IMR-90 (cell line): ENCODE data around the gene ELOVL5. TPM values are rescaled to one million over a fixed set of nuclear protein-coding genes. Genes with fewer than 3 reads are reported as not detected.

Source experiments
- ATAC-seq: fragments of 200-7000 bp; cut with Tn5 transposase; 2 replicates; pipeline ENCODE4 v1.9.1; 2020; ENCODE audit warnings: low read depth, mild to moderate bottlenecking, moderate library complexity
- BruUV-seq: library from RNA; stranded (reverse); fragments of 400-500 nt; replicated peaks from 2 replicates; lab custom pipeline; 2021; lab: Mats Ljungman, UMichigan
- CTCF ChIA-PET: fragments of 300-600 bp; formaldehyde crosslinking; extraction: SDS; loops from one replicate; lab custom pipeline; 2021; ENCODE audit warnings: antibody characterized with exemption; lab: Yijun Ruan, JAX
- POLR2A ChIA-PET: fragments of 300-600 bp; sonication (Branson Sonifier 250); formaldehyde crosslinking; loops from one replicate; lab custom pipeline; 2022; ENCODE audit warnings: antibody characterized with exemption; ENCODE audit not compliant: unreplicated experiment; lab: Charles Lee
- DNase-seq: peaks from one replicate; pipeline ENCODE4 v3.0.0; 2013
- H2AFZ ChIP-seq: replicated peaks from 2 replicates; pipeline ENCODE3; 2013; ENCODE audit warnings: low read length, mild to moderate bottlenecking; ENCODE audit not compliant: poor library complexity
- H2AK5ac ChIP-seq: 2 replicates; pipeline ENCODE4 v1.6.1; 2013; ENCODE audit warnings: low read depth, low read length, inconsistent platforms
- H2AK9ac ChIP-seq: replicated peaks from 2 replicates; pipeline ENCODE3; 2013; ENCODE audit warnings: mild to moderate bottlenecking, low read depth, low read length, moderate library complexity; ENCODE audit not compliant: poor library complexity
- H2BK120ac ChIP-seq: 2 replicates; pipeline ENCODE4 v1.6.1; 2013; ENCODE audit warnings: low read depth, low read length, inconsistent platforms
- H2BK15ac ChIP-seq: 3 replicates; pipeline ENCODE4 v1.6.1; 2013; ENCODE audit warnings: low read depth, low read length, inconsistent platforms
- H2BK20ac ChIP-seq: 2 replicates; pipeline ENCODE4 v1.6.1; 2013; ENCODE audit warnings: low read depth, mild to moderate bottlenecking, inconsistent platforms, low read length, moderate library complexity
- H2BK5ac ChIP-seq: 2 replicates; pipeline ENCODE4 v1.6.1; 2013; ENCODE audit warnings: mild to moderate bottlenecking, low read depth, low read length, inconsistent platforms; ENCODE audit not compliant: poor library complexity, severe bottlenecking
- H3K14ac ChIP-seq: replicated peaks from 2 replicates; pipeline ENCODE4 v1.6.1; 2013; ENCODE audit warnings: low read depth, low read length, inconsistent platforms
- H3K18ac ChIP-seq: 2 replicates; pipeline ENCODE4 v1.6.1; 2013; ENCODE audit warnings: low read depth, low read length, control low read depth
- H3K23ac ChIP-seq: 2 replicates; pipeline ENCODE4 v1.6.1; 2013; ENCODE audit warnings: low read depth, low read length, inconsistent platforms
- H3K27ac ChIP-seq: 2 replicates; pipeline ENCODE4 v1.5.1; 2013; ENCODE audit warnings: mild to moderate bottlenecking, control low read depth, low read length; ENCODE audit not compliant: insufficient read depth
- H3K27me3 ChIP-seq: 2 replicates; pipeline ENCODE4 v1.6.1; 2013; ENCODE audit warnings: low read length; ENCODE audit not compliant: control insufficient read depth, insufficient read depth
- H3K36me3 ChIP-seq: 2 replicates; pipeline ENCODE4 v1.6.1; 2013; ENCODE audit warnings: low read length, mixed read lengths; ENCODE audit not compliant: control insufficient read depth, insufficient read depth
- H3K4ac ChIP-seq: 2 replicates; pipeline ENCODE4 v1.6.1; 2013; ENCODE audit warnings: low read depth, low read length, inconsistent platforms
- H3K4me1 ChIP-seq: 2 replicates; pipeline ENCODE4 v1.6.1; 2013; ENCODE audit warnings: low read length, mixed read lengths; ENCODE audit not compliant: control insufficient read depth, insufficient read depth
- H3K4me2 ChIP-seq: 2 replicates; pipeline ENCODE4 v1.6.1; 2013; ENCODE audit warnings: low read depth, mild to moderate bottlenecking, control low read depth, low read length, moderate library complexity
- H3K4me3 ChIP-seq: 2 replicates; pipeline ENCODE4 v1.5.1; 2013; ENCODE audit warnings: low read depth, mild to moderate bottlenecking, control low read depth, low read length, moderate library complexity; ENCODE audit not compliant: insufficient read depth
- H3K56ac ChIP-seq: 2 replicates; pipeline ENCODE4 v1.6.1; 2013; ENCODE audit warnings: low read length, inconsistent platforms; ENCODE audit not compliant: insufficient read depth; ENCODE audit errors: extremely low read depth
- H3K79me1 ChIP-seq, 2 experiments: 2 replicates each; pipeline ENCODE4 v1.6.1; 2013; ENCODE audit warnings: low read length in 2 of 2, inconsistent platforms in 1 of 2, low read depth in 1 of 2
- H3K9ac ChIP-seq: 2 replicates; pipeline ENCODE4 v1.6.1; 2013; ENCODE audit warnings: low read depth, low read length, control low read depth
- H3K9me1 ChIP-seq: 2 replicates; pipeline ENCODE4 v1.6.1; 2013; ENCODE audit warnings: low read length, inconsistent platforms; ENCODE audit not compliant: insufficient read depth
- H3K9me3 ChIP-seq: 2 replicates; pipeline ENCODE4 v1.6.1; 2013; ENCODE audit warnings: low read length; ENCODE audit not compliant: control insufficient read depth, insufficient read depth
- H4K20me1 ChIP-seq: 2 replicates; pipeline ENCODE4 v1.6.1; 2013; ENCODE audit warnings: low read length, inconsistent platforms; ENCODE audit not compliant: insufficient read depth
- H4K5ac ChIP-seq: 2 replicates; pipeline ENCODE4 v1.6.1; 2013; ENCODE audit warnings: mild to moderate bottlenecking, low read depth, low read length, control low read depth
- H4K8ac ChIP-seq, 2 experiments: 2 replicates each; pipeline ENCODE4 v1.6.1; 2013; ENCODE audit warnings: low read depth in 2 of 2, low read length in 2 of 2, control low read depth in 1 of 2, inconsistent platforms in 1 of 2
- H4K91ac ChIP-seq: 2 replicates; pipeline ENCODE4 v1.6.1; 2013; ENCODE audit warnings: low read depth, low read length, inconsistent platforms; ENCODE audit not compliant: insufficient read depth
- BHLHE40 ChIP-seq: fragments of 150-350 bp; IDR thresholded peaks from 2 replicates; pipeline ENCODE4 v1.6.1; 2016; ENCODE audit warnings: mild to moderate bottlenecking, low read depth, low read length
- CEBPB ChIP-seq: IDR thresholded peaks from 2 replicates; pipeline ENCODE4 v1.6.1; 2012; ENCODE audit warnings: low read depth, low read length, improper control_type of control experiment
- CHD1 ChIP-seq: IDR thresholded peaks from 2 replicates; pipeline ENCODE4 v1.6.1; 2012; ENCODE audit warnings: low read depth, low read length, improper control_type of control experiment
- CTCF ChIP-seq: conservative IDR thresholded peaks from 2 replicates; pipeline ENCODE4 v1.5.1; 2012; ENCODE audit warnings: mild to moderate bottlenecking, low read depth, low read length, improper control_type of control experiment
- ELK1 ChIP-seq: fragments of 150-350 bp; IDR thresholded peaks from 2 replicates; pipeline ENCODE4 v1.6.1; 2016; ENCODE audit warnings: low read depth, mild to moderate bottlenecking, low read length, moderate library complexity, borderline replicate concordance
- FOS ChIP-seq: fragments of 150-350 bp; IDR thresholded peaks from 2 replicates; pipeline ENCODE4 v1.6.1; 2016; ENCODE audit warnings: low read depth, low read length
- MAFK ChIP-seq: IDR thresholded peaks from 2 replicates; pipeline ENCODE4 v1.6.1; 2012; ENCODE audit warnings: low read depth, low read length, improper control_type of control experiment
- MAZ ChIP-seq: IDR thresholded peaks from 2 replicates; pipeline ENCODE4 v1.6.1; 2012; ENCODE audit warnings: low read depth, mild to moderate bottlenecking, low read length, improper control_type of control experiment, moderate library complexity, borderline replicate concordance
- MXI1 ChIP-seq: IDR thresholded peaks from 2 replicates; pipeline ENCODE4 v1.6.1; 2012; ENCODE audit warnings: low read depth, mild to moderate bottlenecking, low read length, moderate library complexity, borderline replicate concordance
- NFE2L2 ChIP-seq: fragments of 150-350 bp; IDR thresholded peaks from 2 replicates; pipeline ENCODE4 v1.6.1; 2016; ENCODE audit warnings: low read depth, mild to moderate bottlenecking, low read length
- POLR2A ChIP-seq: IDR thresholded peaks from 2 replicates; pipeline ENCODE4 v1.6.1; 2012; ENCODE audit warnings: mild to moderate bottlenecking, low read depth, low read length
- RAD21 ChIP-seq: IDR thresholded peaks from 2 replicates; pipeline ENCODE4 v1.6.1; 2012; ENCODE audit warnings: low read length, improper control_type of control experiment
- RCOR1 ChIP-seq: IDR thresholded peaks from 2 replicates; pipeline ENCODE4 v1.6.1; 2012; ENCODE audit warnings: mild to moderate bottlenecking, low read length, improper control_type of control experiment; ENCODE audit not compliant: insufficient replicate concordance
- RFX5 ChIP-seq: IDR thresholded peaks from 2 replicates; pipeline ENCODE4 v1.8.0; 2012; ENCODE audit warnings: low read depth, mild to moderate bottlenecking, low read length, moderate library complexity
- SMC3 ChIP-seq: fragments of 150-350 bp; IDR thresholded peaks from 2 replicates; pipeline ENCODE4 v1.6.1; 2016; ENCODE audit warnings: low read depth, mild to moderate bottlenecking, antibody characterized with exemption, low read length, moderate library complexity
- WGBS, 2 experiments: methylation state at CpG; one replicate each; pipeline versions ENCODE4 v1.1.5 to v1.1.7; 2013; ENCODE audit warnings: missing lambda C conversion rate in 2 of 2; ENCODE audit not compliant: insufficient read length in 1 of 2; ENCODE audit errors: extremely low coverage in 2 of 2; 5-methylcytosine and 5-hydroxymethylcytosine counted together
- dilution Hi-C: fragments of 300-500 bp; cut with HindIII; formaldehyde crosslinking; loops from one replicate; pipeline ENCODE4 v1.14.3; 2018; ENCODE audit warnings: low sequenced_read_pairs; ENCODE audit not compliant: unreplicated experiment
- in situ Hi-C: fragments of 300-500 bp; cut with MboI; formaldehyde crosslinking; loops from 3 replicates; pipeline ENCODE4 v1.14.3; 2019; ENCODE audit warnings: low sequenced_read_pairs, inconsistent platforms, mixed read lengths
- intact Hi-C: fragments of 100-400 bp; cut with micrococcal nuclease; formaldehyde crosslinking; loops from 2 replicates; pipeline ENCODE4 v1.10.0; 2022
- polyA plus RNA-seq, 3 experiments: library from polyadenylated mRNA; depleted of rRNA; stranded (reverse); fragments of >200 nt; gene quantifications; 2 replicates each; pipeline ENCODE4 v1.2.3, GENCODE V29; 2012; ENCODE audit warnings: low replicate concordance in 1 of 3
- total RNA-seq: library from RNA; depleted of rRNA; stranded (reverse); fragments of >200 nt; gene quantifications from 2 replicates; pipeline ENCODE4 v1.2.3, GENCODE V29; 2012

Gene ELOVL5
- total and polyA plus RNA-seq, 2 of the 4 experiments (the other 2 are of a cell fraction): 32.1 to 42.3 TPM

GRCh38 chr6:53357576-53358360, 9.0 kb upstream of the ELOVL5 start:
- H2AK5ac ChIP-seq: no peak overlapping the region
- H3K4me2 ChIP-seq: no peak overlapping the region
- BruUV-seq: no TSS peak
- no peaks in the 10 kb centered on the region for H4K20me1 ChIP-seq
- intact Hi-C loops (no loop called here), in situ Hi-C loops (no loop called here), dilution Hi-C loops (no loop called here)
- no peak overlapping the region for H2AK9ac ChIP-seq
- H4K91ac ChIP-seq: no peak overlapping the region
- H3K4me3 ChIP-seq: no peak overlapping the region
- WGBS, 2 experiments: 100% methylated on average over 1 of the region's 7 CpGs; no CpG with 5 or more reads in 1 of the 2 experiments
- peak overlapping the region in 1 of 2 experiments; percentile 99; a peak in 1 of 4 replicates for H4K8ac ChIP-seq
- H2AFZ ChIP-seq: no peak overlapping the region
- H3K9me1 ChIP-seq: peaks cover 5% of the 10 kb centered on the region
- H3K36me3 ChIP-seq: no peaks in the 10 kb centered on the region
- ChIA-PET CTCF (no interaction called here), POLR2A (no interaction called here)
- H3K79me1 ChIP-seq: 0 out of 4 replicates have a peak, but pooled peaks cover 0 to 6% of the 10 kb centered on the region in 2 experiments
- no peak overlapping the region; the same call in 1 of the 2 replicates for H3K23ac ChIP-seq
- no peaks in the 10 kb centered on the region for H3K9me3 ChIP-seq
- H3K4ac ChIP-seq: no peak overlapping the region
- H3K18ac ChIP-seq: no peak overlapping the region
- H3K14ac ChIP-seq: no peak overlapping the region
- H2BK20ac ChIP-seq: no peak overlapping the region
- no peak overlapping the region for H3K9ac ChIP-seq
- peaks cover 4% of the 10 kb centered on the region for H3K27me3 ChIP-seq
- no peak for DNase-seq
- H3K4me1 ChIP-seq: peaks cover 13% of the 10 kb centered on the region
- H4K5ac ChIP-seq: no peak overlapping the region
- no peak overlapping the region for H2BK15ac ChIP-seq
- no peak overlapping the region for H2BK120ac ChIP-seq
- no peak overlapping the region for H3K56ac ChIP-seq
- no peak overlapping the region for H3K27ac ChIP-seq
- no peak for ATAC-seq
- no peak overlapping the region for H2BK5ac ChIP-seq
- TF ChIP-seq MXI1 (no peak), MAFK (no peak), CTCF (no peak), POLR2A (no peak), RCOR1 (no peak), RFX5 (no peak), SMC3 (no peak), ELK1 (no peak), FOS (no peak), RAD21 (no peak), BHLHE40 (no peak), MAZ (no peak), CEBPB (no peak), CHD1 (no peak), NFE2L2 (no peak)
